HG03097 (cell line): Measurements from ENCODE around the gene TULP3.

ENCODE experiments used
- ATAC-seq: cut with Tn5 transposase; IDR thresholded peaks from one replicate; pipeline ENCODE4 v1.9.1; 2021; ENCODE audit not compliant: unreplicated experiment, low FRiP score

TULP3 gene

DNA sequence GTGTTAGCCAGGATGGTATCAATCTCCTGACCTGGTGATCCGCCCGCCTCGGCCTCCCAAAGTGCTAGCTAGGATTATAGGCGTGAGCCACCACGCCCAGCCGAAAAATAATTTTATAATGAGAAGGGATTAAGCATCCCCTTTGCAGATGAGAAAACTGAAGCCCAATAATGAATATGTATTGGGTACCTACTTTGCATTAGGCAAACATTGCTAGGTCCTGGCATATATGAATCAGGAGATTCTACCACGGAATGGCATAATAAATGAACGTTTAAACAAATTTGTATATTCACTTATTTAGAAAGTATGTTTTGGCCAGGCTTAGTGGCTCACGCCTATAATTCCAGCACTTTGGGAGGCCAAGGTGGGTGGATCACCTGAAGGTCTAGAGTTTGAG is 32.4 kb downstream of the TULP3 start:
- no peak for ATAC-seq

DNA sequence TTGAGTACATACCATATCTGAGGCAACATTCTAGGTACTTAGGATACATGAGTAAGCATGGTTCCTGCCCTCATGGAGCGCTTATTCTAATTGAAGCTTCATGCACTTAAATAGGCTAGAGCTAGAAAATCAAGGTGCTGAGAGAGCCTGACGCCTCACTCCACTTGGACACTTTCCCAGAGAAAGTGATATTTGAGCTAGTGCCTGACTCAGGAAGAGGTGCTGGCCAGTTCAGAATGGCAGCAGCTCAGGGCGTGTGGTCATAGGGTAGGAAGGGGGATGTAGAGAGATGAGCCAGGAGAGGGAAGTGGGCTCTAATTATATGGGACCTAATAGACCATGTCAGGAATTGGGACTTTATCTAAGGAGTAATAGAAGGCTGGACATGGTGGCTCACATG is 33.3 kb downstream of the TULP3 start:
- ATAC-seq = no peak

DNA sequence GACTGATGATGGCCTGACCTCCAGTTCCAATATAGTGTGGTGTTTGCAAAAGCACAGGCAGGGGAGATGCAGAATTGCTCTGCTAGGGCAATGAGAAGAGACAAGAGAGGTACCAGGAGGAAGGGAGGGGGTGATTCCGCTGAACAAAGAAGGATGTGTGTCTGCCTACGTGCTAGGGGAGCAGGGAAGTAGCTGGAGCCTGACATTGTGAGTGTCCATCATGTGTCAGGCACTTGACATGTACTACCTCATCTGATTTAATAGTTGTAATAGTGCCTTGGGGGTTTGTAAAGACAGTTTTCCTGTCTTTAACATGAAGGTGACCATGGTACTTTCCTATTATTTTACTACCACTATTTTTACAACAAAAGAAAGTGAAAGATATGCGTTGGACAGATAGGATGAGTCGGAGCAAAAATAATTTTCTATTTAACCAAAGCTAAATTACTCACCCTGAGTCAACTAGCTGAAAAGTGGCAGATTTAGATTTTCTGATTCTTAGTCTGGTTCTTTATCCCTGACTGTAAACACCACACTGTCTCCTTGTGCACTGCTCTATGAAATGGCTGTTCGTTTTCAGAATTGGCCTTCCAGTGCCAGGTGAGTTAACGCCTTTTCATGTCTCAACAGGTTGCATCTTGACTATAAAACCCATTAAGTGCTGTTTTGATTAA is 34.8 kb downstream of the TULP3 start:
- no peak for ATAC-seq

DNA sequence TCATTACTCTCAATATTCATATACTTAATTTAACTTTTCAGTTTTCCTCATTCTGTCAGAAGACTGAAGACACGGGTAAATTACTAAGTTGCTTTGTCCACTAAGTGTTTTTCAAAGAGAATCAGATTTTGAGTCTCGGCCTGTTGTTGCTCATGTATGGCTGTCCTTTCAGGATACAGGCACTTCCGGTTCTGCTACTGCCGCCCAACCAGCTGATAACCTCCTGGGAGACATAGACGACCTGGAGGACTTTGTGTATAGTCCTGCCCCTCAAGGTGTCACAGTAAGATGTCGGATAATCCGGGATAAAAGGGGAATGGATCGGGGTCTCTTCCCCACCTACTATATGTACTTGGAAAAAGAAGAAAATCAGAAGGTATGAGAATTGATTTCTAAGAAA is 40.2 kb downstream of the TULP3 start:
- ATAC-seq = no peak

DNA sequence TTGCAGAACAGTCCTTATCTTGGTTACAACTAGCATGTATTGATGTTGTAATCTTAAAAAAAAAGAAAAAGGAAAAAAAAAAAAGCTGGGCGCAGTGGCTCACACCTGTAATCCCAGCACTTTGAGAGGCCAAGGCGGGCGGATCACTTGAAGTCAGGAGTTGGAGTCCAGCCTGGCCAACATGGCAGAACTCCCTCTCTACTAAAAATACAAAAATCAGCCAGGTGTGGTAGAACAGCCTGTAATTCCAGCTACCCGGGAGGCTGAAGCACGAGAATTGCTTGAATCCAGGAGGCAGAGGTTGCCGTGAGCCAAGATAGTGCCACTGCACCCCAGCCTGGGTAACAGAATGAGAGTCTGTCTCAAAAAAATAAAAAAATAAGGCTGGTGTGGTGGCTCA is 42.9 kb downstream of the TULP3 start:
- no peak for ATAC-seq

DNA sequence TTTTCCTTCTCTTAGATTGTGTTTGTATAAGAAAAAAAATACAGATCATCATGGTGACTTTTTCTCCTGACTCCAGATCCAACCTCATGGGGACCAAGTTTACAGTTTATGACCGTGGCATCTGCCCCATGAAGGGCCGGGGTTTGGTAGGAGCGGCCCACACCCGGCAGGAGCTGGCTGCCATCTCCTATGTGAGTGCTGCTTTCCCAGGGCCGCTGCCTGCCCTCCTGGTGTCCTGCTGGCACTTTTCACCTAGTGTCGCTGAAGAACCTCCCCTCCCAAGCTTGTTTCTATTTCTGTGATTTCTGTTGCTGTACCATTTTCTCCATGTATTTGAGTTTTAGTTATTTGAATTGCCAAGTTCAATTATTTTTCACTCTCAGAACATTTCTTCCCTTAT is 43.7 kb downstream of the TULP3 start:
- no peak for ATAC-seq

DNA sequence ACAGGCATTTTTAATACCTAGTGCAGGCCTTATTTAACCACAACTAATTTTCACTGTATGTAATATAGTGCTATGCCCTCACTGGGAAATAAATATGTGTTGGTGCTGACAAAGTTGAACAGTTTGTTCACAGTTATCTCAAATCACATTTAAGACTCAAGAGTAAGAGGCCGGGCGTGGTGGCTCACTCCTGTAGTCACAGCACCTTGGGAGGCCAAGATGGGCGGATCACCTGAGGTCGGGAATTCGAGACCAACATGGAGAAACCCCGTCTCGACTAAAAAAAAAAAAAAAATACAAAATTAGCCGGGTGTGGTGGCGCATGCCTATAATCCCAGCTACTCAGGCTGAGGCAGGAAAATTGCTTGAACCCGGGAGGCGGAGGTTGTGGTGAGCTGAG is 45.6 kb downstream of the TULP3 start:
- no peak for ATAC-seq

DNA sequence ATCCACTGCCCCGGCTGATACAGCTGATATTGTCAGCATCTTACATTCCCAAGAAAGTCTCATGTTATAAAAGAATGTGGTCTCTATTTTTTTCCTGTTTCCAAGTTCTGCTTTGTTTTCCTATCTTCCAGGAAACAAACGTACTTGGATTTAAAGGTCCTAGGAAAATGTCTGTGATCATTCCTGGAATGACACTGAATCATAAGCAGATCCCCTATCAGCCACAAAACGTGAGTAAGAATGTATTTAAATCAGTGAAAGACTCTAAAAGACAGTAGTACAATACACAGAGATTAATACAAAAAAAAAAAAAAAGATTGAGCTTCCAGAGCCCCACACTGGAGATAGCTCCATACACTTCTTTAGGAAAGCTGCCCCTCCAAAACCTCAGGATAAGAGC is 46.8 kb downstream of the TULP3 start:
- ATAC-seq = no peak

DNA sequence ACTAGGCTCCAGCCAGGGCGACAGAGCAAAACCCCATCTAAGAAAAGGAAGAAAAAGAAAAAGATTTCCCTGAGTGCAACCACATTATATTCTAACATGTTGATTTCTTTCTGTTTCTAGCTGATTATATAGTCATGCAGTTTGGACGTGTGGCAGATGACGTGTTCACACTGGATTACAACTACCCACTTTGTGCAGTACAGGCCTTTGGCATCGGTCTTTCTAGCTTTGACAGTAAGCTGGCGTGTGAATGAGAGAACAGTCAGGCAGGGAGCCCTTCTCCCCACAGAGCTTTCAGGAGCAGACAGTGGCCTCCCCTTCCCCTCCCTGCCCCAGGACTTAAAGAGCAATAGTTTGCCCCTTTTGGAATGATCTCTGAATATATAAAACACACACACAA is 48.5 kb downstream of the TULP3 start:
- no peak for ATAC-seq

DNA sequence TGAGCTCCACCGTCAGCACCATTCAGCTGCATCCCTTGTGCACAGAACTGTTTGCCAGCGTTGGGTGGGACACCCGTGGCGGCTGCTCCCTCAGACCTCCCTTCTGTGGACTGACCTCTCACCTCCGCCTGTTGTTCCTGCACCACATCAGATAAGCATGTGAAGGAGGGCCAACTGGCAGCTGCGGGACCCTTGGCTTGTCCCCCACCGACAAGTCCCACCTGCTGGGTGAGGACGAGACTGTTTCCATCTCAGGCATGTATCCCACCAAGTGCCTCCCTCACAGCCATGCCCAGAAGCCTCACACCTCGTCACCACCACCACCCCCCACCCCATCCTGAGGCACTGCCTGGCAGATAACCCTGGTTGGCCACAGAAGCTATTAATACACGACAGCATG is 49.9 kb downstream of the TULP3 start:
- no peak for ATAC-seq

DNA sequence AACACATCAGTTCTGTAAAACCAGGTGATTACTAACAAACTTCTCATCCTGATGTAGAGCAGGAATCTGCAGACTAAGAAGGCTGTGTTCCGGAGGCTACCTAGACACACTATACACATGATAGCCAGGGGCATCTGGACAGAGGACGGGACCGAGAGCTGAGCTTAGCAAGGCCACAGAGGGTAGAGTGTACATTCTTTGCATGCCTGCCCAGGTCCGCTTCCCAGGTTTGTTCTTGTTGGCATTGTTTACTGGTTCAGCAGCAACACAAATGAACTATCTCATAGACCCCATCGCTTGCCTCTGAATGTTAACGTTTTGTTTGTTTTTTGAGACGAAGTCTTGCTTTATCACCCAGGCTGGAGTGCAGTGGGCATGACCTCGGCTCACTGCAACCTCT is 50.8 kb downstream of the TULP3 start:
- no peak for ATAC-seq

DNA sequence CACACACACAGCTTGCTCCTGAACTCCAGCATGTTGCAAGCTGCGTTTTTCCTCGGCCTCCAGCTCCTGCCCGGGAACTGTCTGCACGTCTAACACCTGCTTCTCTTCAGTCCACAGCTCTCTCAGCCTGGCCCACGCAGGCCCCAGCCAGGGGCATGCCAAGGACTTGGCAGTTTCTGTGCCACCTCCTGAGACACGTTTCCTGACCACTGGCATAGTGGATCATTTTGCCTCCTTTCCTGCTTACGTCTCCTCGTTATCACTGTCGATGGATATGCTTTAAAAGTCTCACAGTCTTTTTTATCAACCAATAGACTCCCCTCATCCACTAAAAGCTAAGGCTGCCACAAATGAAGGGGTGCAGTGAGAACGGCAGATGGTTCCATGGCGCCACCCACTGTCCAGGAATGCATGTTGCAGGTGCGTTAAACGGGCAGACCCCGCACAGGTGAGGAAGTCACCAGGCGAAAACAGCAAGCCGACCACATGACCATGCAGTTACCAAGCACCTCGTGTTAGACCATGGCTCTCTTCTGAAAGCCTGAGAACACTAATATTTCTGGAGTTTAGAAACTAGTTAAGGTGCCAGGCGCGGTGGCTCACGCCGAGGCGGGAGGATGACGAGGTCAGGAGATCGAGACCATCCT is 53.8 kb downstream of the TULP3 start:
- no peak for ATAC-seq

DNA sequence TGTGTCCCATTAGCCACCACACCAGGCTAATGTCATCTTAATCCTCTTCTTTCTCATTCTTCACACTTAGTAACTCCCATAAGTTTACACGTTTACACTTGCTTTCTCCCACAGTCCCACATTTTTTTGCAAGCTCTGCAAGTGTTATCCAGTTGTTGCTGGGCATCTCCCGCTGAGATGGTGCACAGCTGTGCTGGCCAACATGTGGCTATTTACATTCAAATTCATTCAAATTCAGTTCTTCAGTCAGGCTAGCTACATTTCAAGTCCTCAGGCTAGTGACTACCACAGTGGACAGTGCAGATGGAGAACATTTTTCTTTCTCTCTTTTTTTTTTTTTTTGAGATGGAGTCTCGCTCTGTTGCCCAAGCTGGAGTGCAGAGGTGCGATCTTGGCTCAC is 58.7 kb downstream of the TULP3 start:
- no peak for ATAC-seq

DNA sequence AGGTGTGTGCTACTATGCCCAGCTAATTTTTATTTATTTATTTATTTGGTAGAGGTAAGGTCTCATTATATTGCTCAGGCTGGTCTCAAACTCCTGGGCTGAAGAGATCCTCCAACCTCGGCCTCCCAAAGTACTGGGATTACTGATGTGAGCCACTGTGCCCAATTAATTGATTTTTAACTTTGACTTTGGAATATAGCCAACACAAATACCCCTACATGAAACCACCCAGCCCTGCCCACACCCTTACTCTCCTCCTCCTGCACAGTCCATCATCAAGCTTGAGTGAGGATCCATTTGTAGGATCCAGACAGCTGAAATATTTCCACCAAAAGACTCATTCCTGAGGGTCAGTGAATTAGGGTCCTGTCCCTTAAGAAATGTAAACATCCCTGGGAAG is 65.2 kb downstream of the TULP3 start:
- no peak for ATAC-seq

DNA sequence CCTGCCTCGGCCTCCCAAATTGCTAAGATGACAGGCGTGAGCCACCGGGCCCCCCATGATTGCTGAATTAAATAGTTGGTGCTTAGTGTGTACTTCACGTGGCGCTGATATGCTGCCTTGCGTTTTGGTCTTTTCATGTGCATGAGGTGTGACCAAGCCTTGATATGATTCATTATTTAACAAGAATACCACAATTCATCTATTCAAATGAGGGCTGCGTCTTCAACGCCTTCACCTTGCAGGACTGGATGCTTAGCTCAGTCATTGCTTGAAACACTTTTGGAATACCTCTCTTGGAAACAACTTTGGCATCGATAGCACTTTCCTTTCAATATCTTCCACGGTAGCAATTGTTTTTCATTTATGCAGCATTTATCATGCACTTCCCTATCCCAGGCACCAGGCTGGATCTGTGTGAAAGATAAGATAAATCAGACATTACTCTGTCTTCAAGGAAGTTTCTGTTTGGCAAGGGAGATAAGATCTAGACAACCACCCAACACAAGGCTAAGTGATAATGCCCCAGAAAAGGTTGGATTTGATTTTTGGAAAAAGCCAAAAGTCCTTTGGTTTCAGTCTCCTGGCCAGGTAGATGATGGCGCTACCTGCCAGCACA is 67.2 kb downstream of the TULP3 start:
- no peak for ATAC-seq

DNA sequence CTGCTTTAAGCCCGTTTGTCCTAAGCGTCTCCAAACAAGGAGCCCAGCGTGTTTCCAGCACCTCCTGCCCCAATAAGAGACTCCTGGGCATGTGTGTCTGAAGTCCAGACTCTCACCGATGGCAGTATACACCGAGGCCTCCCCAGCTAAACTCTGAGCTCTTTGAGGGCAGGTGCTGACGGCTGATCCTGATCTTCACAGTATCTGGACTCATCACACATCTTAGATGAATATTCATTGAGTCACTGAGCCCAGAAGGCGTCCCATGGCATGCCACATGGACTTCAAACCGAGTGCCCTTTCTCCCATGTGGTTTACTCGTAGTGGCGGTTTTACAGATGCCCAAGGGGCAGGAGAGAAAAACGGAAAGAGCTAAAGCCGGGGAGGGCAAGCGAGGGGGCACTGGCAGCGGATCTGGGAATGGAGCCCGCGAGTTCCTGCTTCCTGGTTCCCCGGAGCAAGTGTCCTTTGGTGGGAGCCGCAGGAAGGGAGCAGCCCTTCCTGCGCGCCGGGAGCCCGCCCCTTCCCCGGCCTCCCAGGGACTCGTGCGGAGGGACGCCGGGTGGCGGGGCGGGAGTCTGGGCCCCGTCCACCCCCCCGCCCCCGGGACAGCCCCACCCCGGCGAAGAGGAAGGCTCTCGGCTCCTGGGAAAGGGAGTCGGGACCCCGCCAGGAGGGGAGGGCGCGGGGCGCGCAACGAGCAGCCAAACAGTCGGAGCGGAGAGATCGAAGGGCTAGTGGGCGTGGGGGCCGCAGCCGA is 67.9 kb downstream of the TULP3 start:
- ATAC-seq = no peak

DNA sequence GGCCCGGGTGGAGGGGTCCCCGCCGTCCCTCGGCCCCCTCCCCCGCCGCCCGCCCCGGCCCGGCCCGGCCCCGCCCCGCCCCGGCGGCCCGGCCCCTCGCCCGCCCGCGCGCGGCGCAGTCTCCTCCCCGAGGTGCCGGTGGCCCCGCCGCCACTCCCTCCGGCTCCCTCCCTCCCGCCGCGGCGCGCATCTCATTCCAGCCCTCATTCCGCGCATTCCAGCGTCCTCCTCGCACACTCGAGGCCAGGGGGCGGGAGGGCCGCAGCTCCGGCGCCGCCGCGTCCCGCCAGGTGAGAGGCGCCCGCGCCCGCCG is 68.5 kb downstream of the TULP3 start, which contains the start of gene TEAD4:
Gene TEAD4, plus strand, starts transcription at position 206 of the 313 bp plus-strand sequence.
- ATAC-seq = no peak

DNA sequence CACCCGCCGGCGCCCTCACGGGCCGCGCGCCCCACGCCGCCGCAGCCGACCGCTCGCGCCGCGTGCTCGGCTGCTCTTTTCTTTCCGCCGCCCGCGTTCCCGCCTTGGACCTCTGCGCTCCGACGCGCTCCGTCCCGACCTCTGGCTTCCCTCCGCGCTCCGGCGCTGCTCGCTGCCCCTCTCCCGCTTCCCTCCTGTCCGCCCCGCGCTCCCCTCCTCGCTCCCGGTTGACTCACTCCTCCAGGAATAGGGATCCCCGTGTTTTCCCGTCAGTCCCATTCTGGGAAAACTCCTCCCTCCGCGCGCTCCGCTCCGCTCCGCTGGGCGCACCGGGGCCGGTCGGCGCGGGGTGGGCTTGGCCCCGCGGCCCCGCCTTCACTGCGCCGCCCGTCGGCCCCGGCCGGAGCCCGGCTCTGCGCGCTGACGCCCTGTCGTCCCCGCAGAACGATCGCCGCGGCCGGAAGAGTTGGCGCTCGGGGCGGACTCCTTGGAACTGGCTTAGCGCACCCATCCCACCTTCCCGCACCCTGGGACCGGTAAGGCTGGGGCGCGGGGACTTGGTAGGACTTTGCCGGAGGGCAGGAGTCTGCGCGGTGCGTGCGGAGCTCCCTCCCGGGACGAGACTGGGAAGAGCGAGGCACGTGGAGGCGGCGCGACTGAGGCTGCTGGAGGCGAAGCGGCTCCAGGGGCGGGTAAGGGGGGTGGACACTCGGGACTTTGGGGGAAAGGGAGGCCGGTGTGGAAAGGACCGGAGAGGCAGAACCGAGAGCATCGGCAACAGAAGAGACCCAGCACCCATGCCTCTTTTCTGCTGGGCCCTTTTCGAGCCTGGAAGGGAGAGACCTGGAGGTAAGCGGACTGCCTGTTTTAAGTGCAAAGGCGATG is 69.1 kb downstream of the TULP3 start:
- ATAC-seq = no peak

DNA sequence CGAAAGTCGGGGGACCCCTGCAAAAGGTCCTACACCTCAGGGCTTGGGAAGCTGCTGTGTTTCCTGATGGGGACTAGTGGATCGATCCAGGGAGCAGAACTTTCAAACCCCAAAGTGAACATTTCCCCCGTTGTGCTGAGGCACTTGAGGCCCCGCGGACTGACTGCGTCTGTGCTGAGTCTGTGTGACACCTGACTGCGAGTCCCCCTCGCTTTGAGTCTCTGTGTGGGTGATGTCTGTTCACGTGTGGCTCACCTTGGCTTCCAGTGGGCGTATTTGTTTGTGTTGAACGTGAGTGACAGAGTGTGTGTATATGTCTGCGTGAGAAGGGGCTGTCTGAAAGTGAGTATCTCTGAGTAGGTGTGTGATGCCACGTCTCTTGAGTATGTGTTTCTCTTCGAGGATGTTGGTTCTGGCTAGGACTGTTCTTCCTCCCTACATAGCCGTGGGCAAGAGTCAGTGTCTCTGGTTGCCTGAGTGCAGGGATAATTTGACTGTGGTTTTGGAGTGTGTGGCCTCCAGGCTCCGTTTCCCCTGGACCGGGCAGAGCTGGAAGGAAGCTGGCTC is 69.8 kb downstream of the TULP3 start:
- no peak for ATAC-seq

DNA sequence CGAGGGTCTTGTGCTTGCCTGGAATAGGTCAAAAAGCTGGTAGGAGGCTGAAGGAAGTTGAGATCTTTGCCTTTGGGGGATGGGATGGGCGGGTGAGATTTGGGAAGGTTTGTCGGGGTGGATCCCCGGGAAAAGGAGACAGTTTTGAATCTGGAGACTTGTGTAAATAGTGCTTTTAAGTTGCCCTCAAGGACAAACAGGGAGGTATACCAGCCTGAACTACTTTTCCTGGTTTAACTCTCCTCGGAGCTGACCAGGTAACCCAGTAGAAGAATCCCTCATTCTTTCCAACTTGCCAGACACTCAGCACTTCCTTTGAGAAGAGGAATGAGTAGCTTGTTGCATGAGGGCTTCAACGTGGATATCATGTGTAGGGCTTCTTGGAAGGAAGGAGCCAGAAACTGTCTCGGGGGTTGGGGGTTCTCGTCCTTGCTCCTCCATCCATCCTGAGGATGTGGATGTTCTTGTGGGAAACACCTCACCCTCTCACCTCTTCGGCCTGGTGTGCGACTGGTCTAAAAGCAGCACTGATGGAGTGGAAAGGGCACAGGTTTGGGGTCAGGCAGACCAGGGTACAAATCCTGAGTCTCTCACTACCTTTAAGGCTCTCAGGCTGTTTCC is 70.4 kb downstream of the TULP3 start:
- ATAC-seq = no peak
